DMS79 treated with DMSO at 0.1 percent for 48 hours (cell line): ENCODE measurements around the gene TRAP1.
"Not testable (repeated sequence)": the region's sequence is repeated elsewhere in the genome, so short reads cannot be mapped to it uniquely, and the experiment has no call there.

Experiments used
- DNase-seq: peaks from one replicate; lab custom pipeline; 2025; lab: John Stamatoyannopoulos, UW

Gene TRAP1

GRCh38 chr16:3673676-3674377 lies 43.5 kb downstream of the TRAP1 start:
- no peak for DNase-seq

GRCh38 chr16:3673201-3673600 lies 44.1 kb downstream of the TRAP1 start:
- no peak for DNase-seq

- DNase-seq, result no peak
These were observed 44.7 kb downstream of the TRAP1 start for GRCh38 chr16:3672571-3673041.

GRCh38 chr16:3671424-3671823 lies 45.9 kb downstream of the TRAP1 start:
- no peak for DNase-seq

- no peak for DNase-seq
These were observed 46.6 kb downstream of the TRAP1 start for GRCh38 chr16:3670711-3671110.

- DNase-seq, result no peak
These were observed 48.2 kb downstream of the TRAP1 start for GRCh38 chr16:3669082-3669481.

GRCh38 chr16:3668626-3669025 lies 48.7 kb downstream of the TRAP1 start:
- DNase-seq, result no peak

GRCh38 chr16:3665508-3665907 lies 51.8 kb downstream of the TRAP1 start:
- DNase-seq, result no peak

GRCh38 chr16:3664187-3664896 lies 53.0 kb downstream of the TRAP1 start:
- DNase-seq, result no peak

- no peak for DNase-seq
These were observed 54.7 kb downstream of the TRAP1 start for GRCh38 chr16:3662601-3663000.

- DNase-seq, result no peak
These were observed 55.4 kb downstream of the TRAP1 start for GRCh38 chr16:3661922-3662321.

GRCh38 chr16:3661311-3661710 lies 56.0 kb downstream of the TRAP1 start:
- no peak for DNase-seq

GRCh38 chr16:3659251-3659650 lies 58.1 kb downstream of the TRAP1 start:
- no peak for DNase-seq

GRCh38 chr16:3656491-3657468 lies 60.5 kb downstream of the TRAP1 start:
- no peak for DNase-seq

- not testable (repeated sequence) for DNase-seq
These were observed 61.2 kb downstream of the TRAP1 start for GRCh38 chr16:3656160-3656490.

GRCh38 chr16:3655396-3656159 lies 61.7 kb downstream of the TRAP1 start:
- DNase-seq, result no peak

- no peak for DNase-seq
These were observed 62.3 kb downstream of the TRAP1 start for GRCh38 chr16:3655030-3655395.

- DNase-seq, result no peak
These were observed 62.9 kb downstream of the TRAP1 start, which contains the start of gene DNASE1 for GRCh38 chr16:3654249-3654991. Gene DNASE1 (plus strand): TSS chr16:3654691. CDS start chr16:3655374, 683 bp downstream.

GRCh38 chr16:3652373-3653195 lies 64.7 kb downstream of the TRAP1 start:
- no peak for DNase-seq
